Activated CD4-positive, alpha-beta T cell treated with anti-CD3 and anti-CD28 coated beads, Interleukin-2, amount 50 U/mL, for 4 hours (primary cell): ENCODE data around the gene ASTN2.

Experiments used
- DNase-seq, 2 experiments: peaks; one replicate each; pipeline ENCODE4 v3.0.0-alpha.2; 2020

ASTN2 gene

GRCh38 chr9:116430849-116431248, 984.0 kb downstream of the ASTN2 start:
- DNase-seq, result no peak

GRCh38 chr9:116425244-116425643, 989.6 kb downstream of the ASTN2 start:
- DNase-seq, result no peak

GRCh38 chr9:116423149-116423548, 991.7 kb downstream of the ASTN2 start:
- no peak for DNase-seq

- DNase-seq, result no peak
Observed at GRCh38 chr9:116422119-116422979, 992.5 kb downstream of the ASTN2 start.

GRCh38 chr9:116420993-116421538, 993.8 kb downstream of the ASTN2 start:
- DNase-seq, result no peak

- DNase-seq, result no peak
Observed at GRCh38 chr9:116419181-116419580, 995.7 kb downstream of the ASTN2 start.

GRCh38 chr9:116417464-116417863, 997.4 kb downstream of the ASTN2 start:
- no peak for DNase-seq

GRCh38 chr9:116416421-116416820, 998.4 kb downstream of the ASTN2 start:
- no peak for DNase-seq

- no peak for DNase-seq
Observed at GRCh38 chr9:116414374-116414773, 1000.5 kb downstream of the ASTN2 start.

- no peak for DNase-seq
Observed at GRCh38 chr9:116411506-116411905, 1003.4 kb downstream of the ASTN2 start.

GRCh38 chr9:116409638-116410037, 1005.2 kb downstream of the ASTN2 start:
- no peak for DNase-seq

- no peak for DNase-seq
Observed at GRCh38 chr9:116409129-116409528, 1005.7 kb downstream of the ASTN2 start.

- DNase-seq, result no peak
Observed at GRCh38 chr9:116406469-116406868, 1008.4 kb downstream of the ASTN2 start.

- no peak for DNase-seq
Observed at GRCh38 chr9:116405321-116405720, 1009.5 kb downstream of the ASTN2 start.

GRCh38 chr9:116404228-116404627, 1010.6 kb downstream of the ASTN2 start:
- no peak for DNase-seq

- DNase-seq, result no peak
Observed at GRCh38 chr9:116403171-116403570, 1011.7 kb downstream of the ASTN2 start.

GRCh38 chr9:116395699-116396037, 1019.2 kb downstream of the ASTN2 start:
- DNase-seq, result no peak

GRCh38 chr9:116394894-116395698, 1019.8 kb downstream of the ASTN2 start:
- no peak for DNase-seq

- no peak for DNase-seq
Observed at GRCh38 chr9:116394070-116394469, 1020.8 kb downstream of the ASTN2 start.

- DNase-seq, result no peak
Observed at GRCh38 chr9:116393198-116393597, 1021.7 kb downstream of the ASTN2 start.

- no peak for DNase-seq
Observed at GRCh38 chr9:116391306-116391900, 1023.5 kb downstream of the ASTN2 start.

- no peak for DNase-seq
Observed at GRCh38 chr9:116390303-116391228, 1024.3 kb downstream of the ASTN2 start.
